ENCODE data around the gene OSBP2. TPM values are rescaled to one million over a fixed set of nuclear protein-coding genes. Genes with fewer than 3 reads are reported as not detected.
A peak's percentile ranks its signal among the peaks of the same experiment; 100 is the strongest.

The OSBP2 gene
- polyA plus RNA-seq, 1 donor from 2014 or later: 0.93 TPM

DNA sequence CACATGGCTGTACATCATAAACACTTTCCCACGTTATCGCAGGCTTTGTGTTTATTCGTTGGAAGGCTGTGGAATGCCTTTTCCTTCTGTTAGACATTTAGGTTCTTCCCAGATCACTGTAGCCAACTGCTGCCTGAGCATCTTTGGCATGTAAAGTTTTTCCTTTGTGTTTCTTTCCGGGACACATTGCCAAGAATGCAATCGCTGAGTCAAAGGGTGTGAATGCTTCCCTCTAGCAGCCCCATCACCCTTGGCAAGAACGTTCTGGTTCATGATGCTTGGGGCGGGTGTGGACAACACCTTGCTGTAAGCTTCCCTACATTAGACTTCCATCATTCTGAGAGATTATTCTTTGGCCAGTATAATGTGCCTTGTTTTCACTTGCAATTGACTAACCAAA lies 136.2 kb downstream of the OSBP2 start:
- no peak overlapping the region for H3K4me3 Mint-ChIP-seq
- peaks cover 0 to 1% (median 0%) of the 10 kb centered on the region in 3 donors for H3K4me1 Mint-ChIP-seq
- no peaks in the 10 kb centered on the region for H3K9me3 Mint-ChIP-seq
- peaks cover 9% of the 10 kb centered on the region for H3K27me3 Mint-ChIP-seq
- H3K36me3 Mint-ChIP-seq: no peaks in the 10 kb centered on the region
- no peak overlapping the region for H3K27ac Mint-ChIP-seq

GRCh38 chr22:30832407-30832987 lies 137.8 kb downstream of the OSBP2 start:
- Mint-ChIP-seq H3K27ac (no peak overlapping the region), H3K4me3 (no peak overlapping the region), H3K9me3 (no peaks in the 10 kb centered on the region), H3K27me3 (peaks cover 10% of the 10 kb centered on the region), H3K36me3 (peaks cover 2% of the 10 kb centered on the region), H3K4me1 (peaks cover 0 to 1% (median 0%) of the 10 kb centered on the region in 3 donors)

DNA sequence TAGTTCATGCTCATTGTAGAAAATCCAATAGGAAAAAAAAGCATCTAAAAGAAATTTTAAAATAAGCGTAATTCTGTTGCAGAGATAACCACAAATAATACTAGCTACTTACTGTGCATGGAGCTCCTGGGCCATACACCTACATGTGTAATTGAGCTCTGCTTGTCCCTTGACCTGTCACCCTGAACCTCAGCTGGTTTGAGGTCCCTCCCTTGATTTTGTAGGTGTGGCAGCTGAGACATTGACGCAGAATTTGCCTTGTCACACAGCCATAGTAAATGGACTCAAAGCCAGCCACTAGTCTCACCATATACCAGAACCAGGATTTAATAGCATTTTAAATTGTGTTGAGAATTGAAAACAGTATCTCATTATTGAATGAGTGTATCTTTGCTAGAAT lies 138.6 kb downstream of the OSBP2 start:
- no peak overlapping the region for H3K27ac Mint-ChIP-seq
- H3K36me3 Mint-ChIP-seq: peaks cover 2% of the 10 kb centered on the region
- H3K27me3 Mint-ChIP-seq: peaks cover 7% of the 10 kb centered on the region
- peaks cover 0 to 4% (median under 1%) of the 10 kb centered on the region in 3 donors for H3K9me3 Mint-ChIP-seq
- no peak overlapping the region for H3K4me3 Mint-ChIP-seq
- peaks cover 0 to 1% (median 0%) of the 10 kb centered on the region in 3 donors for H3K4me1 Mint-ChIP-seq

- H3K27ac Mint-ChIP-seq: no peak overlapping the region
- H3K27me3 Mint-ChIP-seq: peaks cover 9% of the 10 kb centered on the region
- no peak overlapping the region for H3K4me3 Mint-ChIP-seq
- H3K36me3 Mint-ChIP-seq: peaks cover 2% of the 10 kb centered on the region
- H3K4me1 Mint-ChIP-seq: no peaks in the 10 kb centered on the region
- H3K9me3 Mint-ChIP-seq: peaks cover 0 to 4% (median 1%) of the 10 kb centered on the region in 3 donors
Measured at GRCh38 chr22:30837531-30837930, 142.9 kb downstream of the OSBP2 start.

DNA sequence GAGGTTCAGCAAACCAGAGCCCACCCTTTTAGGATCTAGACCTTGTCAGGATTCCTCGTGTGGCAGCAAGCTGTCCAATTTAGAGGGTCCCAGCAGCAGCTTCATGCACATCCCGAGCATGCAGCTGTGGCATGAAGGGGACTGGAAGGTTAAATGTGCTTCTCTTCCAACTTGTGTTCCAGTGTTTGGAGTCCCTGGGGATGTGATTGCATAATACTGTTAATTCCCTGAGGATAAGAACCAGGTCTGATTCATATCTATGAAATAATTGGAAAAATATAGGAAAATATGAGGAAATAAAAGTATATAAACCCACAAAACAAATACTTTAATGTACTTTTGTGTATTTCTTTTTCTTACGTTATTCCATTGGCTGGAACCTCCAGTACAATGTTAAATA lies 143.4 kb downstream of the OSBP2 start:
- Mint-ChIP-seq H3K27ac (no peak overlapping the region), H3K4me1 (no peaks in the 10 kb centered on the region), H3K9me3 (peaks cover 0 to 4% (median 1%) of the 10 kb centered on the region in 3 donors), H3K27me3 (peaks cover 9% of the 10 kb centered on the region), H3K36me3 (peaks cover 4% of the 10 kb centered on the region), H3K4me3 (no peak overlapping the region)

- peaks cover 4% of the 10 kb centered on the region for H3K36me3 Mint-ChIP-seq
Measured at GRCh38 chr22:30841273-30841672, 146.6 kb downstream of the OSBP2 start.

DNA sequence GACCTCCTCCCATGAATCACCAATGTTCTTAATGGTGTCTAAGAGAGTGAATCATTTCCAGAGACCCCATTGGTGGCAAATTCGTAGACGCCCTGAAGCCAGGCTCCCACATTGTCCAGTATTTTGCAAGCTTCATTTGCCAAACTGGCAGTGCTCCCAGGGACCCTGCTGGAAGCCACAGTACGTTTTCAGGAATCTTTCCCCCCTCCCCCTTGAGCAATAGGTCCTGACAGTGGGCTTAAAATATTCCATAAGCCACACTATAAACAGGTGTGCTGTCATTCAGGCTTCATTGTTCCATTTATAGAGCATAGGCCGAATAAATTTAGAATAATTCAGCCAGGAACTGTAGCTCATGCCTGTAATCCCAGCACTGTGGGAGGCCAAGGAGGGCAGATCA lies 148.6 kb downstream of the OSBP2 start:
- Mint-ChIP-seq H3K36me3 (peaks cover 2% of the 10 kb centered on the region), H3K9me3 (peaks cover 0 to 4% (median 0%) of the 10 kb centered on the region in 3 donors), H3K4me1 (no peaks in the 10 kb centered on the region), H3K27ac (no peak overlapping the region), H3K27me3 (peaks cover 6% of the 10 kb centered on the region), H3K4me3 (no peak overlapping the region)

More at GRCh38 chr22:30841273-30841672, 146.6 kb downstream of the OSBP2 start:
- Mint-ChIP-seq H3K27ac (peak overlapping the region in 1 of 3 donors; percentile 40), H3K4me1 (no peaks in the 10 kb centered on the region), H3K9me3 (peaks cover 0 to 4% (median 1%) of the 10 kb centered on the region in 3 donors), H3K27me3 (peaks cover 9% of the 10 kb centered on the region), H3K4me3 (no peak overlapping the region)

GRCh38 chr22:30847583-30847982 lies 152.9 kb downstream of the OSBP2 start:
- Mint-ChIP-seq H3K27ac (no peak overlapping the region), H3K9me3 (peaks cover 0 to 5% (median 4%) of the 10 kb centered on the region in 3 donors), H3K4me3 (no peak overlapping the region), H3K27me3 (peaks cover 3% of the 10 kb centered on the region), H3K4me1 (no peaks in the 10 kb centered on the region), H3K36me3 (peaks cover 2% of the 10 kb centered on the region)

DNA sequence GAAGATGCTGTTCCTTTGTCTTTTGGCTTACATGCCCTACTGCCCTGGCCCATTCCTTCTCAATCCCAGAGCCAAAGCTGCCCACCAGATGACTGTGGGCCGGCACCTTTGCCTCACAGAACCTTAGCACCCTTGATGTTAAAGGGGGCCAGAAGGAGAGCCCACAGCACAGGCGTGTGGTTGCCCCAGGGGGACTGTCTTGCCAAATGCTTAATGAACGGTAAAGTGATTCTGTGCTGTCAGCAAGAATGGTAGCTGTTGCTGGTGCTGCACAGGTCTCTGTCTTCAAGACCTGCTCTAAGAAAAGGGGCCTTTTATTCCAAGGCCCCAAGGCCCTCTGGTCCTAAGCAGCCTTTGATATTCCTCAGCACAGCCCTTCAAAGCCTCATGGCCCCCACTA lies 160.6 kb downstream of the OSBP2 start:
- Mint-ChIP-seq H3K4me3 (no peak overlapping the region), H3K27ac (no peak overlapping the region), H3K36me3 (peaks cover 1% of the 10 kb centered on the region), H3K4me1 (no peaks in the 10 kb centered on the region), H3K27me3 (no peaks in the 10 kb centered on the region), H3K9me3 (peaks cover 0 to 8% (median 3%) of the 10 kb centered on the region in 3 donors)

GRCh38 chr22:30855677-30856518 lies 161.2 kb downstream of the OSBP2 start:
- Mint-ChIP-seq H3K9me3 (peaks cover 0 to 8% (median 3%) of the 10 kb centered on the region in 3 donors), H3K4me1 (no peaks in the 10 kb centered on the region), H3K27ac (no peak overlapping the region), H3K36me3 (peaks cover 1% of the 10 kb centered on the region), H3K4me3 (peak overlapping the region in 1 of 4 donors; percentile 73), H3K27me3 (no peaks in the 10 kb centered on the region)

- Mint-ChIP-seq H3K36me3 (peaks cover 1% of the 10 kb centered on the region), H3K27ac (no peak overlapping the region), H3K27me3 (no peaks in the 10 kb centered on the region), H3K4me1 (no peaks in the 10 kb centered on the region), H3K4me3 (no peak overlapping the region), H3K9me3 (peaks cover 0 to 8% (median 3%) of the 10 kb centered on the region in 3 donors)
Measured at GRCh38 chr22:30856741-30857502, 162.2 kb downstream of the OSBP2 start.

DNA sequence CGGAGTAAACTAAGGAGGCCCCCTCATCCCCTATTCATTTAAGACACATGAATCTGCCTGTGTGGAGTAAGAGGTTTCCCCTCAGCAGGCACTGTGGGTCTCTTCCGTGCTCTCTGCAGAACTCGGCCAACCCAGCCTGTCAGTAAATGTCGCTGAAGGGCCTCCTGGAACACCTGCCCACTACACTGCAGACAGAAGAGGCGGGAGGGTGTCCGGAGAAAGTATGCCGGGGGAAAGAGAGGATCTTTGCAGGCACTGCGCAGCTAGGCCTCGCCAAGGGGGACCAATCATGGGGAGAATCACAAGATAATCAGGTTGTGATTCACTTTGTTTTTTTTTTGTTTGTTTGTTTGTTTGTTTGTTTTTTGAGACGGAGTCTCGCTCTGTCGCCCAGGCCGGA lies 163.1 kb downstream of the OSBP2 start:
- no peaks in the 10 kb centered on the region for H3K4me1 Mint-ChIP-seq
- H3K36me3 Mint-ChIP-seq: peaks cover 1% of the 10 kb centered on the region
- H3K9me3 Mint-ChIP-seq: peaks cover 0 to 8% (median 3%) of the 10 kb centered on the region in 3 donors
- H3K27ac Mint-ChIP-seq: no peak overlapping the region
- H3K27me3 Mint-ChIP-seq: no peaks in the 10 kb centered on the region
- no peak overlapping the region for H3K4me3 Mint-ChIP-seq

GRCh38 chr22:30858976-30859713 lies 164.5 kb downstream of the OSBP2 start:
- Mint-ChIP-seq H3K27me3 (no peaks in the 10 kb centered on the region), H3K36me3 (peaks cover 1% of the 10 kb centered on the region), H3K27ac (no peak overlapping the region), H3K4me3 (no peak overlapping the region), H3K4me1 (no peaks in the 10 kb centered on the region), H3K9me3 (peaks cover 0 to 4% (median 3%) of the 10 kb centered on the region in 3 donors)

DNA sequence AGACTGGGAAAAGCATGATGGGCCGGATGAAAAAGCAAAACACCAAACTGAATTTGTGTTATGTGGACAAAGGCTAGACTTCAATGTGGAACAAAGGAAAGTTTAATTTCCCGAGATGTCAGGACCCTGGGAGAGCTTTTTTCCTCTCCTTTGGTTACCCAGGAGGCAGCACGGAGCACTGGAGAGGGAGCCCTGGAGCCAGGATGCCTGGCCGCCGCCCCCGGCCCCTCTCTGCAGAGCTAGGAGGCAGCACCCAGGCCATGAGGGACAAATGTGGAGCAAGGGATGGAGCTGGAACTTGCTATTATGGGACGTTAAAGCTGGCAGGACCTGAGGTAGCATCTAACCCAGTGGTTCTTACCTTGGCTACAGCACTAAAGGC lies 165.0 kb downstream of the OSBP2 start:
- Mint-ChIP-seq H3K36me3 (peaks cover 1% of the 10 kb centered on the region), H3K4me1 (no peaks in the 10 kb centered on the region)

More for the DNA sequence above, 165.0 kb downstream of the OSBP2 start:
- H3K4me3 Mint-ChIP-seq: no peak overlapping the region
- H3K27me3 Mint-ChIP-seq: no peaks in the 10 kb centered on the region
- peaks cover 0 to 2% (median under 1%) of the 10 kb centered on the region in 3 donors for H3K9me3 Mint-ChIP-seq
- H3K27ac Mint-ChIP-seq: peak overlapping the region in 1 of 3 donors; percentile 16
